Stimulated activated CD4-positive, alpha-beta T cell treated with anti-CD3 and anti-CD28 coated beads, Interleukin-2, amount 100 ng/mL, for 24 hours (primary cell): ENCODE data around the gene SUFU.
A peak's percentile ranks its signal among the peaks of the same experiment; 100 is the strongest.
"Not testable (repeated sequence)": the region's sequence is repeated elsewhere in the genome, so short reads cannot be mapped to it uniquely, and the experiment has no call there.

Experiments
- DNase-seq, 2 donors: peaks; one replicate each; pipeline ENCODE4 v3.0.0-alpha.2; 2020

The SUFU gene

GRCh38 chr10:102654969-102655368 lies 151.2 kb downstream of the SUFU start:
- DNase-seq: no peak

DNA sequence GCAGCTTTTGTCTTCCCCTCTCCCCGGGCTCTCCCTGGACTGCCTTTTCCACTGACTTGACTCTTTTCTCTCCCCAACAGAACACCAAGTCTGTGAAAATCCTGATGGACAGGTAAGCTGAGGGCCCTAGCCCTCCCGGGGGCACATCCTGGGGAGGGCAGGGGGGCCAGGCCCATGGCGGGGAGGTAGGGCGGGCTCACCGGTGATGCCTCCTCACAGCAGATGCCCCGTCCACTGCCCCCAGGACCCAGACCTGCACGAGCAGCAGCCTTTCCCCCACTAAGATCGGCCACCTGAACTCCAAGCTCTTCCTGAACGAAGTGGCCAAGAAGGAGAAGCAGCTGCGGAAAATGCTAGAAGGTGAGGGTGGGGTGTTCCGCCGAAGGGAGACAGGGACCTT lies 152.3 kb downstream of the SUFU start:
- DNase-seq: no peak

GRCh38 chr10:102656791-102657371 lies 153.1 kb downstream of the SUFU start:
- no peak for DNase-seq

- no peak for DNase-seq
Measured at GRCh38 chr10:102657451-102657850, 153.7 kb downstream of the SUFU start.

DNA sequence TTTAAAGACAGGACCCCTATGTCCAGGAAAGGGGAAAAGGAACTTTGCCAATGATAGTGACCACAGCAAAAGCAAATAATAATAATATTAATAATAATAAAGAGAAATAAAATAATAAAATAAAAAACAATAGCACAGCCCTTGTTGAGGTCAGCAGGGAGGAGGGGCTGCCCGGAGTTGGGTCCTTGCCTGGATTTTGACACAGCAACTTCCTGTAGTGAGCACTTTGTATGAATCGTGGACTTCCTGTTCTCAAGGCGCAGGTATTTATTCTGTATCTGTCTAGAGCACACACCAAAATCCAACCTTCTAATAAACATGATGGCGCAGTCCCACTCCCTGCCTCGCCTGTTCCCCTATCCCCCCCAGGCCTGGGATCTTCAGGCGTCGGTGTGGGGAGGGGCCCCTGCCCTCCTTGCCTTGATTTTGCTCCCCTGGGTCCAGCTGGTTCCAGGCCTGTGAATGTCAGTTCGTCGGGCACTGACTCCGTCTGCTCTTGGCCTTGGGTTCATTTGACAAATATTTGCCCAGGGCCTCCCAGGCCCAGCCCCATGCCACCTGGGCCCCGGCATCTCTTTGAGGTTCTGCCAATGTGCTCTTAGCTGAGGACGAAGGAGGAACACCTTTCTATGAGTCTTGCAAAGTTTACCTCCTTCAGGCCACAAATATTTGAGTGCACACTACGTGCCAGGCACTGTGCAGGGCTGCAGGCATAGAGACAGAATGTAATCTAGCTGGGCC lies 154.4 kb downstream of the SUFU start:
- no peak for DNase-seq

GRCh38 chr10:102658802-102659201 lies 155.0 kb downstream of the SUFU start:
- no peak for DNase-seq

DNA sequence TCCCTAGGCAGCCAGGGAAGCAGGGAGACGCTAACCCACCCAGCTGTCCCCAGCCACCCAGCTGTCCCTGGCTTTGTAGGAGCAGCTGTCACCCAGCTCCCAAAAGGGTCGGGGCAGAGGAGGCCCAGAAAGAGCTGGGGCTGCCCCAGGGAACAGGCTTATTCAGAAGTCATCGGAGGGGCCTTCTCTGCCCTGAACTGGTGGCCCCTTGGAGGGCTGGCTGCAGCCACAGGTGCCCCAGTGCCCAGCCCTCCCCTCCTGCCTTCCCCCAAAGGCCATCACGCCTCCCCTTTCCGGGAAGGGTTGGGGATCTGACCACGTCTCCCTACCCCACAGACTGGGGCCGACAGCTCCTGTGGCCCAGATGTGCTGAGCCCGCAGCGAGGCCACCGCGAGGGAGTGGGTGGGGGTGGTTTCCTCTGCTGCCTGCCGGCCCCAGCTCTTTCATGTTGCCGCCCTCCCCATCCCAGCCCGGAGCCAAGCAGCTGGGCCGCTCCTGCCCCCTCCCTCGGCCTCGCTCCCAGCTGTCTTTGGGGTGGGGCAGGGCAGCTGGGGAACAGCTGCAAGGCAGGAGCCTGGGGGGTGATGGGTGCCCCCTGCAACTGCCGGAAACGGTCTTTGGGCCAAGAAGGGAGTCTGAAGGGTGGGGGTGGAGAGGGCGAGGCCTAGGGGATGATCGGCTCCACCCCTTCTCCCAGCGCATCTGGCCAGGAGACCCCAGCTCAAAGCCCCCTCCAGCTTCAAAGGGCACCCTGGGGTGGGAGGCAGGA lies 157.3 kb downstream of the SUFU start:
- peak; percentile 73 to 76 for DNase-seq

DNA sequence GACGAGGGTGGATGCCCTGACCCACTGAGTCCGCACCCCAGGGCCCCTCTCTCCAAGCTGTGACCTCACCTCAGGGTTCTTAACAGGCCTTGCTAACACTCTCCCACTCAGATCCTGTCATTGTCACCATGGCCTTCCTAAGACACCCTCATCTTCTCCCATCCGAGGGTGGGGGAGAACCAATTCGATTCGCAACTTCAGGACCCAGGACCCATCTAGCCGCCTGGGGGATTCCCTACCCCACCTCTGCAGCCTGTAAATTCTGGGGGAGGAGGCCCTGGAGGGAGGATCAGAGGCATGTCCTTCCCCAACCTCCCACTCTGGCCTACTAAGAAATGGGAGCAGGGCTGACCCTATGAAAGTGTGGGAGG lies 157.9 kb downstream of the SUFU start:
- DNase-seq: no peak

DNA sequence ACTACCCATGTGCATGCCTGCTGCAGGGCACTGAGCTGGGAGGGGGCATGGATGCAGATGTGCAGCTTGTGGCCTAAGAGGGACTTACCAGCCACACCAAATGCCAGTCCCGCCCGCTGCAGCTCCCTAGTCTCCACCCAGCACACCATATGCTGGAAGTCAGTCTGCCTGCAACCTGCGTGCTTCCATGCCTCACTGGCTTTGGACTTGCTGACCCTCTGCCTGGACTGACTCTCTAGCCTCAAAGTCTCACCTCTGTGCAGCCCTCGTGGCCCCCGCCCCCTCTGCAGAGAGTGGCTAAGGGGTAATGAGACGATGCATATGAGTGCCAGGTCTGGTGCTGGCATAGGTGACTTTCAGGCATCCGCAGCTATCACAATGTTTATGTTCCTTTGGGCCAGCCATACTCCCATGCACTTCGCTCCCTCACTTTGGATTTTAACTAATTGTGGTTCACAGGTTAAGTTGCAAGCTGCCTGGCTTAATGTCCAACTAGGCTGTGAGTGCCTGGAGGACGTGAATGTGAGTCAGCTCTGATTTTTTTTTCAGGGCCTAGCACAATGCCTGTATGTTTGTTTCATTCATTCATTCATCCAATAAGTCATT lies 162.2 kb downstream of the SUFU start:
- DNase-seq: no peak

GRCh38 chr10:102667411-102667810 lies 163.6 kb downstream of the SUFU start:
- DNase-seq: not testable (repeated sequence)

DNA sequence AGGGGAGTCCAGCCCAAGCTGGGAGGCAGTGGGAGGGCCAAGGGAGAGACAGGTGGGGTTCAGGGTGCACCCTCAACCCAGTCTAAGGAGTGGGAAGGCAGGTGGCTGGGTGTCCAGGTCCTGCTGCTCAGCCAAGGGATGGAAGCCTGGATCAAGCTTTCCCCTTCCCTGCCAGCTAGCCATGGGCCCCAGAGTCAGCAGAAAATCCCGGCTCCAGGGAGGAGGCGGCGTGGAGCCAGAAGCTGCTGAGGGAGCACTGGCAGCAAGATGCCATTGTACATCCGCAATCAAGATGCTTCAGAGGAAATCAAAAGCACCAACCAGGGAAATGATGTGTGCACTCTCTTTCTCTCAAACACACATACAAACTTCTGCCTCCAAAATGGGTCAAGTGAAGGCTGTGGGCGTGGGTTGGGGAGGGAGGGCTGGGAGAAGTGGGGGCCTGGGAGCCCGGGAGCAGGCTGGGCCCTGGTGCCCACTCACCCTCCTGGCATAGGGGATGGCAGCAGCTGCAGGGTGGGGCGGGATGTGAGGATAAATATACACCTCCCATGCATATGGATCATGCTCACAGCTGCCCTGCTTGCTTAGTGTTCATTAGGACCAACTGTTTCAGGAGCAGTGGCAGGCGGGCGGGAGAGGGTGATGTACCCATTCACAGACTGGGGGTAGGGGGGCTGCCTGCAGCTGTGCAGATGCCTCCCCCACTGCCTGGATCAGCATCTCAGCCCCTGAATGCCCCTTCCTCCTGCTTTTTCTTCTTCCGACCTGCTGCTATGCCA lies 164.7 kb downstream of the SUFU start:
- DNase-seq: no peak

DNA sequence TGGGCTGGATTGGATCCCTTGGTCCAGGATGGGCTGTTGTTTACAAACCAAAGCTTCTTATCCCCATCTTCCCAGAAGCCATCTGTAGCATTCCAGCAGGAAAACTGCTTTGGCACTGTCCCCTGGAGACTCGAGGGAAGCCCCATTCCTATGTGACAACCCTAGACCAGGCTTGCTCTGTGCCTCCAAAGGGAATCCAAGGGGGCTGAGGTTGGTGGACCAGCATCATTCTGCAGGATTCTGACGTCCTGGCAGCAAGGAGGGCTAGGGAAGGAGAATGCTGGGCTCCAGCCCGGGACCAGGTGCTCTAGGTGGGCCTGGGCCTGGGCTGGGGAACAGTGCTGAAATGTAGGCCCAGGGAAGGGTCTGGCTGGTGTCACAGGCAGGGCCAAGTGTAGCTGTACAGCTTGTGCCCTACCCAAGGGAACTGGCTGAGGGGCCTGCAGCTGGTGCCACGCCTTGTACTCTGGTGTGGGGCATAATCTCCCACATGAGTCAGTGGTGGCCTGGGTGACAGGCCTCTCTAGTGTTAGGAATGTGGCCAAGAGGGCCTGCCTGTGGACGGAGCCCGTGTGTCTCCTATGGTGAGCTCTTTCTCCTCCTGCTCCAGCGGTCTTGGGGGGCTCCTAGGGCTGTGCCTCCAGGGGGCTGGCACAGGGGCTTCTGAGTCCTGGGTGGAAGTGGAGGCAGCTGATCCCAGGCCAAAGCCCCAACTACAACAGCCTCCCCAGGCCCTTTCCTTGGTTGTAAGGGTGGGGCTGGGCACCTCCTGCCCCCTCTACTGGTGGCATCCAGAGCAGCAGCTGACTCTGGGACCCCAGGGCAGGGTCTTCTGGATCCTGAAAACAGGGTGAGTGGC lies 165.7 kb downstream of the SUFU start:
- DNase-seq: no peak

DNA sequence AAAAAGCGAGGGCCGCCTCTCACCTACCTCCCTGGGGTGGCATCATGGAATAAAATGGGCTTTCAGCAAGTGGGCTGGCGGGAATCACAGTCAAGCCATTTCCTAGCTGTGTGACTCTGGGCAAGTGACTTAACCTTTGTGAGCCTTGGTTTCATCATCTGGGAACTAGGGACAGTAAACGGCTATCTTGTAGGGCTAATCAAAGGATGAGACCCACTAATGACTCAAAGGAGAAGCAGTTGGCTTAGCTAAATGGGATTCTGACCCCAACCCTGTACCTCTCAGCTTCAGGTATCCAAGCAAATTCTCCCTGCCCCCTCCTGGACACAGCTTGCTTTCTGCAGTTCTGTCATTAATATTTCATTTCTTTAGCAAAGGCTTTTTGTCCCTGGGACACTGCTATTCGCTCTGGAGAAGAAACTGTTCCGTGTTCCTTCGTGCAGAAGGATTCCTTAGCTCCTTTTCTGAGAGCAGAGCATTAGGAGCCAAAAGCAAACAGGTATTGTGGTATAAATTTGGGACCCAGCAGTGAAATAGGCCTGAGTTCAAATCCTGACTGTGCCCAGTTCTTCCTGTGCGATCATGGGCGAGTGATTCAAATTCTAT lies 166.4 kb downstream of the SUFU start:
- DNase-seq: no peak

DNA sequence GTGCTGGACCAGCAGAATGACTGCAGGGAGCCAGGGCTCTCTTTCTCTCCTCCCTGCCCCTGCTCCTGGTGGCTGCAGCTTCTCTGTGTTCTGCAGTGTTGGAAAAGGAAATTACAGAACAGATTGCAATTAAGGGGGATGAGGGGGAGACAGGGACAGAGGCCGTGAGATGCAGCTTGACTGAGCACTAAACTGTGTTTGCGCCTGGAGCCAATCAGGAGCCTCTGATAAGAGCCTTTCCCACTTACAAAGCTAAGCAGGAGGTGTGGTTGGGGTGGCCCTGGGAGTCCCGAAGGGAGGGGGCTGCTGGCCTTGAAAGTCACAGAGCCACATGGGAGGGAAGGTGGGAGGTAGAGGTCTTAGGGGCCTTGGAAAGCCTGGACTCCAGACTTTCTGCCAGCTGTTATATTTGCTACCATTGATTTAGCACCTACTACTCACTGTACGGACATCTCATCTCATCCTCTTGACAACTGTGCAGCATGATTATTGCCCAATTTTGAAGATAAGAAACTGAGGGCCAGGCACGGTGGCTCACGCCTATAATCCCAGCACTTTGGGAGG lies 167.2 kb downstream of the SUFU start:
- DNase-seq: no peak

GRCh38 chr10:102673236-102673818 lies 169.6 kb downstream of the SUFU start:
- DNase-seq: no peak

- peak; percentile 63 to 69 for DNase-seq
Measured at GRCh38 chr10:102673819-102674511, 170.2 kb downstream of the SUFU start.

DNA sequence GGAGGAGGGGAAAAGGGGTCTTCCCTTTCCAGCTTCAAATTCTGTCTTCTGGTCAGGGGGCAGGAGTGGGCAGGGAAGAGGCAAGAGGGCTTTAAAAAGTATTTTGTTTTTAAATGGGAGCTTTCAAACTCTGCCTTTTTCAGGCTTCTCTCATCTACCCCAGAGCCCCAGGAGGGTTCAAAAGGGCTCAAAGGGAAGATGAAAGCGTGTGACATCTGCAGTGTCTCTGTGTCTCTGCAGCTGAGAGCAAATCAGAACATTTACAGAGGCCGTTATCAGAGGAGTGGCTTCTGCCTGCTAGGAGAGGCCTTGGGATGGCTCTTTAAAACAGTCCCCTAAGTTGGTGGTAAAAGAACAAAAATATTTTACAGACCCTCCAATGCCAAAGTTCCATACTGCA lies 170.8 kb downstream of the SUFU start:
- DNase-seq: no peak

- DNase-seq: no peak
Measured at GRCh38 chr10:102675011-102675665, 171.4 kb downstream of the SUFU start.
